Central memory CD4-positive, alpha-beta T cell (primary cell): ENCODE data around the gene XKR3.
"Not testable (repeated sequence)": the region's sequence is repeated elsewhere in the genome, so short reads cannot be mapped to it uniquely, and the experiment has no call there.

Source experiments
- DNase-seq: peaks from one replicate; pipeline ENCODE4 v3.0.0; 2022
- total RNA-seq, 3 experiments: gene quantifications; one replicate each; lab custom pipeline; 2026; lab: John Stamatoyannopoulos, UW

The XKR3 gene
- total RNA-seq: 0 reads per million in 3 experiments

DNA sequence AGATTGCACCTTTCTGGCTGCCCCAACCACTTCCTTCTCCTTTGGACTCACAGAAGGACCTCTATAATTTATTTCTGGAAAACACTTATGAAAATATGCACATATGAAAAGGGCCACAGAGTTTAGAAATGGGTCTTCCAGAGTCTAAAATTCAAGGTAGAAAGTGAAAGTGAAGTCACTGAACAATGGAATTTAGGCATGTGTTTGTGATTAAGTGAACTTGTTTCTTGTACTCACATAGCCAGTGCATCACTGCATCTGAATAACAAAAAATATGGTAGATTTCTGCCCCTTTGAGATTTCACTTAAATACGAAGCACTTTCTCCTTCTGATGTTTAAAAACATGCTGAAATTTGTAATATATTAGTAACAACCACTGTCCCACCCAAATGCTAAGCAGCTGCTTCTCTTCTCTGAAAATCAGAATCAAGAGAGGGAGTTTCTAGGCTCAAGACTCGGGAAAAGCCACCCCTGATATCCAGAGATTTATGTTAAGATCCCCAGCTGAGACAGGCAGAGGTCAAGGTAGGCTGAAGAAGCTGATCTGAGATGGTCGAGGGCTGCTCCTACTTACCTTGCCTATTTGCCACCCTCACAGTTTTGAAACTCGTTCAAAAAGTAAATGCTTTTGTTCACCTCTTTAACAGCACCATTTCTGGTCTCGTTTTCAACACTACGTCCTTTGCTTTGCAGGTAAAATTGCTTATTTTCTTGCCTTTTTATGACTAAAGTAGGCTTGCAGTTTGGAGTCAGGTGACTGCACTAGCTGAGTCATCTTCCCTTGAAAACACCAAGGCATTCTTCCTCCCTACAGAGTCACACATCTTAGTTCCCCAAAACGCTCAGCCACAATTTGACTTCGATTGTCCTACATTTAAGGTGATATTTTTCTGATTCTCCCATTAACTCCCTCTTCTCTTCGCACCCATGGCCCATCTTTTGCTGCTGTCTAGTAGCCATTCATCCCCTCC is at the start of gene XKR3:
Gene XKR3, minus strand, starts transcription at position 696 of the 972 bp plus-strand sequence. CDS start 17,338 bp downstream, outside the sequence.
- no peak for DNase-seq

GRCh38 chr22:16869640-16870039 is 44.4 kb upstream of the XKR3 start:
- not testable (repeated sequence) for DNase-seq

DNA sequence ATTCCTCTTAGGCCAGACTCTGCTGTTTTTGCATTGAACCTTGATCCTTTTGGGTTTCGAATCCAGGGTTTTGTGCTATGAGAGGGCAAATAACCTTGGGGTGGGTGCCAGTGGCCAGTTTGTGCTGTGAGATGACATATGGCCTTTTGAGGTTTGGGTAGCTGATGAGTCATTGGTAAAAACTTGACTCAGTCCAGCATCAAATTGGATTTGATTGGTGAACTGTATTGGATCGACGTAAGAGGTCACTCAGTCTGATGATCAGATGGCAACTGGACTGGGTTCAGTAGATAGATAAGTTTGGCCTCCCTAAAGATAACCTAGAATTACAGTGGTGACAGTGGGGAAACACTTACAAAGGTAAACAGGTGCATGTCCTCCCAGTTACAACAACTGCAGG is 41.0 kb upstream of the XKR3 start:
- DNase-seq: no peak

GRCh38 chr22:16856851-16857250 is 31.6 kb upstream of the XKR3 start:
- not testable (repeated sequence) for DNase-seq

- no peak for DNase-seq
Measured at GRCh38 chr22:16854631-16855030, 29.4 kb upstream of the XKR3 start.

GRCh38 chr22:16851268-16851996 is 26.2 kb upstream of the XKR3 start:
- not testable (repeated sequence) for DNase-seq

- DNase-seq: no peak
Measured at GRCh38 chr22:16847271-16847670, 22.1 kb upstream of the XKR3 start.

- DNase-seq: no peak
Measured at GRCh38 chr22:16845881-16846280, 20.7 kb upstream of the XKR3 start.

DNA sequence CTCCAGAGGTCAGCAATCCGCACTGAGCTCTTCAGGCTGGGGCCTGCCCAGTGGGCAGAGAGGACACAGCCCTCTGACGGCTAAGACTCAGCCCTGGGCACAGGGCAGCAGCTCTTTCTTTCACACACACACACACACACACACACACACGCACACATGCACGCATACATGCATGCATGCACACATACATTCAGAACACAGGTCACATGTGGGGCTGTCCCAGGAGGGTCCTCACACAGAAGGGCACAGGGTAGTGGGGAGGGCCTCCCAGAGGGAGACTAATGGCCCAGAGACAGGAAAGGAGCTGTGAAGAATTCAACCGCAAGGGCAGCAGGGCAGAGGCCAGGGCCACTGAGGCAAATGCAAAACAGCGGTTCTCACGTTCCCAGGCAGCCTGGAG is 20.3 kb upstream of the XKR3 start:
- no peak for DNase-seq

- DNase-seq: no peak
Measured at GRCh38 chr22:16844529-16844928, 19.3 kb upstream of the XKR3 start.

GRCh38 chr22:16838073-16838472 is 12.9 kb upstream of the XKR3 start:
- no peak for DNase-seq

- DNase-seq: no peak
Measured at GRCh38 chr22:16834971-16835370, 9.8 kb upstream of the XKR3 start.

DNA sequence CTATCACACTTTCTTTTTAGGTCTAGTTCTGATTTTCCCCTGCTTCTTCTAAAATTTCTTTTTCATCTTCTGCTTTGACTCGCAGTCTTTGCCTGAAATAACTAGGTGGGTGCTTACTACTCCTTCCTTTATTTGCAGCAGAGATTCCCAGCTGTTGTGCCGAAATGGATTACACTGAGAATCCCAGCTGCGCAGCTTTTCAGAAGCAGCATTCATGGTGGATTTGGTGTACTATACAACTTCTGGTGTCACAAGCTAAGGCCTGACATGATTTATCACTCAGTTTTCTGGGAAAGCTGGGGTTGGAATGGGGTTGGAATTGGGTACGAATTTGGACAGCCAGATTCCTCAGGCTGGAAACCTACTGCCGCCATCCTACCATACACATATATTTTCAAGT is 6.0 kb upstream of the XKR3 start:
- DNase-seq: no peak

- no peak for DNase-seq
Measured at GRCh38 chr22:16829985-16830384, 4.8 kb upstream of the XKR3 start.

- no peak for DNase-seq
Measured at GRCh38 chr22:16828876-16829275, 3.7 kb upstream of the XKR3 start.

DNA sequence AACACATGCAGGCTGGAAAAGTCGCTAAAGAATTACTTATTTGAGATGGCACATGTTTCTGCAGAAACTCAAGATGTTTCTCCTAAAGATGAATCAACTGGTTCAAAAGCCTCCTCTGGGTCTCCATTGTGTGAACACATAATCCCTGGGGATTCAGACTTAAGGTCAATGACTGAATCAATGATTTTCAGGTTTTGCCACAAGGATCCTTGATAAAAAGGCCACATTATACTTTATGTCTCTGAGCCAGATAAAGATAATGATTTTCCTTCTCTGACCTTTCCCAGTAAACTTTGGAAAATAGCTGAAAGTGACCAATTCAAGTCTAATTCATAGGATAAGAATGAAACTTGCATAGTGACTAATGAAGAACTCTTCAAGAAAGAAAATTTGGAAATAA is 2.3 kb upstream of the XKR3 start:
- no peak for DNase-seq

- no peak for DNase-seq
Measured at GRCh38 chr22:16819249-16819648, 6.0 kb downstream of the XKR3 start.

GRCh38 chr22:16818538-16818937 is 6.7 kb downstream of the XKR3 start:
- no peak for DNase-seq

- DNase-seq: no peak
Measured at GRCh38 chr22:16815073-16815472, 10.1 kb downstream of the XKR3 start.

DNA sequence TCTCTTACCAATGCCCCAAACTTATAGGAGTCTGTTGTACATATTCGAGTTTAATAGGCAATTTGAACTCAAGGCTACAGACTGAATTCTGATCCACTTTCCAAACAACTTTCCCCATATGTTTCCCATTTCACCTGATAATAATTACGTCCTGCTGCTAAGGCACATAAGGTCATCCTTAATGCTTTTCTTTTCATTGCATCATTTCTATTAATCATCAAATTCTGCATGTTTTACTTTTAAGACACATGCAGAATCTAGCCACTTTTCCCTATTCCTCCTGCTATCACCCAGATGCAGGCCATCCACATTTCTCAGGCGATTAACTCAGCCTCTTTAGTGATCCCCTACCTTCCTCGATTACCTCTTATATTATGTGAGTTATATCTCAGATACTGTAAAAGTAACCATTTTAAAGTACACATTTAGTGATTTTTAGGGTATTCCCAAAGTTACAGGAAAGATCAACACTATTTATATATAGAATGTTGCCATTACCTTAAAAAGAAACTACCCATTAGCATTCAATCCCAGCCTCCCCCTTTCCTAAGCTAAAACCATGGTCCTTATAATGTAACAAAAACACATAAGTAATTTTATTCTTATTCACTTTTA is 14.9 kb downstream of the XKR3 start:
- no peak for DNase-seq

DNA sequence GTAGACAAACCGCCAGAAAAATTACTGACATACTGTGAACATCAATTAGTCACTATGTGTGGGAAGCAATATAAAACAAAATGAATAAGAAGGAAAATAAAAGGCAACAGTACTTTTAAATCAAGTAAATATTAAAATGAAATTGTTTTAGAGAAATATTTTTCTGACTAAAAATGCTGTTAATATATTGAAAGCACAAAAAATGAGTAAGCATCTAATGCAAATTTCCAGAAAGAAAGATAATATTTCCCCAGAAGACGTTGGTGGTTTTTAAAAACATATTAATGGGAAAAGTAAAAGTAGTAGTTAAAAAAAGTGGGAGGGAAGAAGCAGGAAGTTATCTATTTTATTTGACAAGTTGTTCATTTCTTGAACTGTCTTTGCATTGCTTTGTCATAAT is 16.5 kb downstream of the XKR3 start:
- DNase-seq: no peak

GRCh38 chr22:16807109-16807508 is 18.1 kb downstream of the XKR3 start:
- no peak for DNase-seq

- DNase-seq: no peak
Measured at GRCh38 chr22:16806401-16806800, 18.8 kb downstream of the XKR3 start.
